Adipose tissue (tissue), 3 donors: Measurements from ENCODE around the gene GNAS-AS1. TPM values are rescaled to one million over a fixed set of nuclear protein-coding genes. Genes with fewer than 3 reads are reported as not detected.

Source experiments
- H3K27ac ChIP-seq: one replicate; pipeline ENCODE4 v1.5.1; 2013; ENCODE audit warnings: low read depth, low read length
- WGBS, 3 donors: extraction: QIAGEN DNeasy Blood & Tissue Kit; methylation state at CpG; one replicate each; pipeline ENCODE4 v1.1.7; 2013; 5-methylcytosine and 5-hydroxymethylcytosine counted together
- polyA plus RNA-seq, 3 donors: library from polyadenylated mRNA; stranded (reverse); fragments of 200-250 nt; gene quantifications; one replicate each; pipeline ENCODE4 v1.2.3, GENCODE V29; 2013
- donor health status: healthy with polysubstance abuse.
- donor health status: Bipolar disorder and iron deficiency.
- donor health status: healthy.

Gene GNAS-AS1
- polyA plus RNA-seq, 3 donors: 0.12 to 0.60 (median 0.34) TPM

GRCh38 chr20:58869662-58870227 lies 19.0 kb upstream of the GNAS-AS1 start:
- no peak overlapping the region for H3K27ac ChIP-seq
- 76 to 86% (median 85%) methylated on average over 7 of the region's 7 CpGs for WGBS, 3 donors

GRCh38 chr20:58868795-58869194 lies 18.1 kb upstream of the GNAS-AS1 start:
- 55 to 73% (median 67%) methylated on average over 14 of the region's 14 CpGs for WGBS, 3 donors
- H3K27ac ChIP-seq: no peak overlapping the region

- 46 to 66% (median 62%) methylated on average over 5 of the region's 5 CpGs for WGBS, 3 donors
- H3K27ac ChIP-seq: no peak overlapping the region
These were observed 16.5 kb upstream of the GNAS-AS1 start for GRCh38 chr20:58867211-58867610.

GRCh38 chr20:58865843-58866242 lies 15.1 kb upstream of the GNAS-AS1 start:
- no peak overlapping the region for H3K27ac ChIP-seq
- 89 to 98% (median 96%) methylated on average over 2 of the region's 2 CpGs for WGBS, 3 donors

GRCh38 chr20:58864346-58864745 lies 13.6 kb upstream of the GNAS-AS1 start:
- H3K27ac ChIP-seq: no peak overlapping the region
- WGBS, 3 donors: 45 to 49% (median 45%) methylated on average over 2 of the region's 2 CpGs

GRCh38 chr20:58863044-58863790 lies 12.5 kb upstream of the GNAS-AS1 start:
- WGBS, 3 donors: 71 to 86% (median 83%) methylated on average over 7 of the region's 7 CpGs
- no peak overlapping the region for H3K27ac ChIP-seq

- WGBS, 3 donors: 41 to 52% (median 50%) methylated on average over 56 to 57 of the region's 57 CpGs
- H3K27ac ChIP-seq: no peak overlapping the region
These were observed 5.0 kb upstream of the GNAS-AS1 start for GRCh38 chr20:58855506-58856389.

GRCh38 chr20:58854638-58855471 lies 4.2 kb upstream of the GNAS-AS1 start:
- 42 to 51% (median 50%) methylated on average over 73 to 75 of the region's 75 CpGs for WGBS, 3 donors

GRCh38 chr20:58853976-58854637 lies 3.4 kb upstream of the GNAS-AS1 start:
- WGBS, 3 donors: 38 to 54% (median 40%) methylated on average over 45 to 63 of the region's 63 CpGs

More at GRCh38 chr20:58854638-58855471, 4.2 kb upstream of the GNAS-AS1 start:
- no peak overlapping the region for H3K27ac ChIP-seq

GRCh38 chr20:58853466-58853865 lies 2.8 kb upstream of the GNAS-AS1 start:
- WGBS, 3 donors: 62 to 83% (median 73%) methylated on average over 6 of the region's 6 CpGs
- no peak overlapping the region for H3K27ac ChIP-seq

More at GRCh38 chr20:58853976-58854637, 3.4 kb upstream of the GNAS-AS1 start:
- H3K27ac ChIP-seq: no peak overlapping the region

- H3K27ac ChIP-seq: no peak within 1 kb of the TSS
- WGBS, 3 donors: 28 to 39% (median 38%) methylated on average over 35 of the region's 35 CpGs
These were observed 2.0 kb upstream of the GNAS-AS1 start, which contains the start of gene GNAS for GRCh38 chr20:58852543-58853271. Gene GNAS, plus strand, starts transcription at chr20:58852716.

- 29 to 50% (median 40%) methylated on average over 22 to 23 of the region's 23 CpGs for WGBS, 3 donors
- no peak overlapping the region for H3K27ac ChIP-seq
These were observed 1.3 kb upstream of the GNAS-AS1 start for GRCh38 chr20:58851969-58852458.

GRCh38 chr20:58851221-58851968 lies 693 bp upstream of the GNAS-AS1 start:
- H3K27ac ChIP-seq: no peak overlapping the region
- 43 to 54% (median 47%) methylated on average over 41 of the region's 41 CpGs for WGBS, 3 donors

GRCh38 chr20:58847463-58847862 lies 3.2 kb downstream of the GNAS-AS1 start:
- WGBS, 3 donors: 45 to 72% (median 49%) methylated on average over 2 of the region's 2 CpGs
- no peak overlapping the region for H3K27ac ChIP-seq

GRCh38 chr20:58845706-58846105 lies 5.0 kb downstream of the GNAS-AS1 start:
- no peak overlapping the region for H3K27ac ChIP-seq
- WGBS, 3 donors: 65 to 79% (median 78%) methylated on average over 3 of the region's 3 CpGs

- WGBS, 3 donors: 51 to 56% (median 51%) methylated on average over 6 of the region's 6 CpGs
- no peak overlapping the region for H3K27ac ChIP-seq
These were observed 7.6 kb downstream of the GNAS-AS1 start for GRCh38 chr20:58843128-58843556.
